CD14-positive monocyte (primary cell): ENCODE data around the gene PDE4B. TPM values are rescaled to one million over a fixed set of nuclear protein-coding genes. Genes with fewer than 3 reads are reported as not detected.

Experiments
- DNase-seq, 3 donors: peaks; one replicate each; pipeline ENCODE4 v3.0.0-alpha.2; 2011 to 2022
- H2AFZ ChIP-seq: 2 replicates; pipeline ENCODE4 v1.6.0; 2012; ENCODE audit warnings: mild to moderate bottlenecking, low read depth, low read length, inconsistent platforms; ENCODE audit not compliant: insufficient read depth, poor library complexity, severe bottlenecking
- H3K27ac ChIP-seq, 2 donors: 1 replicate in 1 of 2; 2 replicates in 1 of 2; pipeline ENCODE4 v1.5.1; 2012 to 2013; ENCODE audit warnings: low read length in 2 of 2, control low read depth in 1 of 2, inconsistent platforms in 1 of 2, low read depth in 1 of 2, mild to moderate bottlenecking in 1 of 2
- H3K27me3 ChIP-seq, 2 donors: one replicate each; pipeline versions ENCODE4 v1.6.0 to v1.6.1; 2011 to 2013; ENCODE audit warnings: low read length in 2 of 2; ENCODE audit not compliant: control insufficient read depth in 2 of 2, insufficient read depth in 2 of 2
- H3K36me3 ChIP-seq, 2 donors: replicated peaks in 1 of 2; 1 replicate in 1 of 2; 2 replicates in 1 of 2; pipeline versions ENCODE4 v1.5.1 to v1.6.1; 2012 to 2013; ENCODE audit warnings: low read length in 2 of 2, control low read depth in 1 of 2, inconsistent platforms in 1 of 2, mild to moderate bottlenecking in 1 of 2; ENCODE audit not compliant: insufficient read depth in 2 of 2, control insufficient read depth in 1 of 2
- H3K4me1 ChIP-seq, 2 donors: 1 replicate in 1 of 2; 2 replicates in 1 of 2; pipeline versions ENCODE4 v1.5.1 to v1.6.1; 2012 to 2013; ENCODE audit warnings: low read length in 2 of 2, control low read depth in 1 of 2, inconsistent platforms in 1 of 2, mild to moderate bottlenecking in 1 of 2, moderate library complexity in 1 of 2; ENCODE audit not compliant: insufficient read depth in 2 of 2, control insufficient read depth in 1 of 2
- H3K4me2 ChIP-seq: replicated peaks from 2 replicates; pipeline ENCODE3; 2012; ENCODE audit warnings: low read length, moderate library complexity, mild to moderate bottlenecking; ENCODE audit not compliant: poor library complexity, severe bottlenecking; ENCODE audit errors: extremely low read depth
- H3K4me3 ChIP-seq, 3 experiments: fragments of 200-600 bp in 1 of 3; sonication (generic) in 1 of 3; replicated peaks in 1 of 3; 1 replicate in 2 of 3; 2 replicates in 1 of 3; pipeline ENCODE4 v1.5.1; 2011 to 2013; ENCODE audit warnings: low read length in 3 of 3, mild to moderate bottlenecking in 3 of 3, control low read depth in 2 of 3, low read depth in 2 of 3, inconsistent platforms in 1 of 3, moderate library complexity in 1 of 3
- H3K79me2 ChIP-seq: 2 replicates; pipeline ENCODE4 v1.6.0; 2012; ENCODE audit warnings: mild to moderate bottlenecking, control low read depth, inconsistent platforms, low read length, moderate library complexity; ENCODE audit not compliant: insufficient read depth
- H3K9ac ChIP-seq: 2 replicates; pipeline ENCODE4 v1.6.0; 2017; ENCODE audit warnings: low read length, mild to moderate bottlenecking; ENCODE audit not compliant: insufficient read depth, poor library complexity, severe bottlenecking
- H3K9me3 ChIP-seq, 2 donors: replicated peaks in 1 of 2; 1 replicate in 1 of 2; 2 replicates in 1 of 2; pipeline versions ENCODE4 v1.5.1 to v1.6.1; 2012 to 2013; ENCODE audit warnings: low read length in 2 of 2, control low read depth in 1 of 2; ENCODE audit not compliant: control insufficient read depth in 1 of 2, insufficient read depth in 1 of 2
- H4K20me1 ChIP-seq: 2 replicates; pipeline ENCODE4 v1.6.0; 2012; ENCODE audit warnings: mild to moderate bottlenecking, low read length, control low read depth, moderate library complexity; ENCODE audit not compliant: insufficient read depth
- H3K27ac Mint-ChIP-seq, 7 donors: one replicate each; pipeline ENCODE4 v1.8.0; 2020; ENCODE audit warnings: mild to moderate bottlenecking in 7 of 7, mixed read lengths in 7 of 7, moderate library complexity in 6 of 7, inconsistent platforms in 2 of 7
- H3K27me3 Mint-ChIP-seq, 3 donors: one replicate each; pipeline ENCODE4 v1.8.0; 2021 to 2022; ENCODE audit warnings: low read depth in 3 of 3, mild to moderate bottlenecking in 3 of 3, mixed read lengths in 3 of 3, moderate library complexity in 3 of 3, inconsistent platforms in 1 of 3
- H3K36me3 Mint-ChIP-seq, 2 donors: one replicate each; pipeline ENCODE4 v1.8.0; 2020; ENCODE audit warnings: mixed read lengths in 2 of 2, inconsistent platforms in 1 of 2, mild to moderate bottlenecking in 1 of 2
- H3K4me1 Mint-ChIP-seq: one replicate; pipeline ENCODE4 v1.8.0; 2020; ENCODE audit warnings: mild to moderate bottlenecking, mixed read lengths
- H3K4me3 Mint-ChIP-seq, 2 donors: one replicate each; pipeline ENCODE4 v1.8.0; 2020; ENCODE audit warnings: mild to moderate bottlenecking in 2 of 2, mixed read lengths in 2 of 2, moderate library complexity in 1 of 2
- H3K9me3 Mint-ChIP-seq, 7 donors: one replicate each; pipeline ENCODE4 v1.8.0; 2020 to 2022; ENCODE audit warnings: mixed read lengths in 7 of 7, mild to moderate bottlenecking in 6 of 7, moderate library complexity in 6 of 7, inconsistent platforms in 2 of 7
- CTCF ChIP-seq: fragments of 200-600 bp; IDR thresholded peaks from one replicate; pipeline ENCODE4 v1.8.0; 2022; ENCODE audit warnings: antibody characterized with exemption, mild to moderate bottlenecking
- WGBS: methylation state at CpG from one replicate; pipeline ENCODE4 v1.1.5; 2013; ENCODE audit warnings: missing lambda C conversion rate; ENCODE audit not compliant: insufficient coverage; 5-methylcytosine and 5-hydroxymethylcytosine counted together
- intact Hi-C, 2 donors: fragments of 100-400 bp; cut with micrococcal nuclease; formaldehyde crosslinking; loops; one replicate each; pipeline versions ENCODE4 v1.15.0 to v1.15.1; 2023
- polyA plus RNA-seq, 3 donors: library from polyadenylated mRNA; depleted of rRNA in 1 of 3; unstranded in 2 of 3; stranded (reverse) in 1 of 3; fragments of 300-500 nt in 2 of 3; fragments of >200 nt in 1 of 3; fragmentation: Illumina TruSeq in 2 of 3; gene quantifications; 1 replicate in 2 of 3; 2 replicates in 1 of 3; pipeline ENCODE4 v1.2.3, GENCODE V29; 2012 to 2021

PDE4B gene
- polyA plus RNA-seq, 3 donors = 17.2 to 52.8 (median 25.2) TPM

DNA sequence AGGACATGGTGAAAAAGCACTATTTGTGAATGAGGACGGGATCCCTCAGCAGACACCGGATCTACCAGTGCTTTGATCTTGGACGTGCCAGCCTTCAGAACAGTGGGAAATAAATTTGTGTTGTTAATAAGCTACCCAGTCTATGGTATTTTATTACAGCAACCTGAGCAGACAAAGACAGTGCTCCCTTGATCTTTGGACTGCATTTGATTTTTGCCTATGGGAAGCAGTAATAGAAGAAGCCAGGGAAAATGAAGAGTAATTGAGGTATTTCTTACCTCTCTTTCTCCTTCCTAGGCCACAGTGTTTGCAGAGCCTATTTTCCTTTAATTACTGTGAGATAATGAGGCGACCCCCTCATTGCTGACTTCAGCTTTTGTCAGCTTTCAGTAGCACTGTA lies 87.9 kb downstream of the PDE4B start:
- no peak overlapping the region for H2AFZ ChIP-seq
- no peak overlapping the region for H3K27ac ChIP-seq
- no peak overlapping the region for H3K4me3 ChIP-seq
- Mint-ChIP-seq H3K36me3 (no peaks in the 10 kb centered on the region), H3K27ac (no peak overlapping the region), H3K27me3 (no peaks in the 10 kb centered on the region), H3K4me1 (no peaks in the 10 kb centered on the region), H3K9me3 (peaks cover 0 to 13% (median 2%) of the 10 kb centered on the region in 7 donors), H3K4me3 (no peak overlapping the region)
- no peak overlapping the region for H3K4me2 ChIP-seq
- no peak for TF ChIP-seq CTCF
- intact Hi-C loops = no loop called here
- no peaks in the 10 kb centered on the region for H3K27me3 ChIP-seq
- 100% methylated on average over 2 of the region's 4 CpGs for WGBS
- no peaks in the 10 kb centered on the region for H3K79me2 ChIP-seq
- DNase-seq = no peak
- H3K9me3 ChIP-seq = peaks cover 0 to 2% of the 10 kb centered on the region in 2 donors
- H3K36me3 ChIP-seq = no peaks in the 10 kb centered on the region
- H4K20me1 ChIP-seq = no peaks in the 10 kb centered on the region
- no peaks in the 10 kb centered on the region for H3K4me1 ChIP-seq
- H3K9ac ChIP-seq = no peak overlapping the region

GRCh38 chr1:65881067-65881594 lies 88.4 kb downstream of the PDE4B start:
- Mint-ChIP-seq H3K27me3 (no peaks in the 10 kb centered on the region), H3K9me3 (peaks cover 0 to 13% (median 2%) of the 10 kb centered on the region in 7 donors), H3K27ac (no peak overlapping the region), H3K4me3 (no peak overlapping the region), H3K4me1 (no peaks in the 10 kb centered on the region), H3K36me3 (no peaks in the 10 kb centered on the region)
- H3K27ac ChIP-seq = no peak overlapping the region
- intact Hi-C loops = no loop called here
- H3K9me3 ChIP-seq = peaks cover 0 to 2% of the 10 kb centered on the region in 2 donors
- H3K4me2 ChIP-seq = no peak overlapping the region
- TF ChIP-seq CTCF = no peak
- H3K79me2 ChIP-seq = no peaks in the 10 kb centered on the region
- H3K36me3 ChIP-seq = no peaks in the 10 kb centered on the region
- no peak overlapping the region for H3K9ac ChIP-seq
- no peak overlapping the region for H3K4me3 ChIP-seq
- no CpG with 5 or more reads among the region's 2 CpGs for WGBS
- no peaks in the 10 kb centered on the region for H4K20me1 ChIP-seq
- H2AFZ ChIP-seq = no peak overlapping the region
- no peaks in the 10 kb centered on the region for H3K4me1 ChIP-seq
- H3K27me3 ChIP-seq = no peaks in the 10 kb centered on the region
- DNase-seq = no peak
